Neuronal stem cell (in vitro differentiated cells): ENCODE results near the gene C1QL4. TPM values are rescaled to one million over a fixed set of nuclear protein-coding genes. Genes with fewer than 3 reads are reported as not detected.
A peak's percentile ranks its signal among the peaks of the same experiment; 100 is the strongest.
"Not testable (repeated sequence)": the region's sequence is repeated elsewhere in the genome, so short reads cannot be mapped to it uniquely, and the experiment has no call there.

Source experiments
- DNase-seq: peaks from one replicate; pipeline ENCODE4 v3.0.0-alpha.2; 2013; ENCODE audit warnings: low spot score
- H2AFZ ChIP-seq: one replicate; pipeline ENCODE4 v1.6.1; 2013; ENCODE audit warnings: mild to moderate bottlenecking, low read length, inconsistent platforms
- H2AK5ac ChIP-seq: 2 replicates; pipeline ENCODE4 v1.6.1; 2013; ENCODE audit warnings: low read depth, mild to moderate bottlenecking, inconsistent platforms, low read length, moderate library complexity, mixed read lengths
- H2BK120ac ChIP-seq: 2 replicates; pipeline ENCODE4 v1.6.1; 2013; ENCODE audit warnings: low read depth, mild to moderate bottlenecking, inconsistent platforms, low read length, moderate library complexity, mixed read lengths
- H2BK12ac ChIP-seq: one replicate; pipeline ENCODE4 v1.6.1; 2013; ENCODE audit warnings: low read length, inconsistent platforms
- H2BK15ac ChIP-seq: 2 replicates; pipeline ENCODE4 v1.6.1; 2013; ENCODE audit warnings: mild to moderate bottlenecking, low read length, inconsistent platforms, mixed read lengths
- H2BK5ac ChIP-seq: one replicate; pipeline ENCODE4 v1.6.1; 2013; ENCODE audit warnings: inconsistent platforms, mild to moderate bottlenecking, low read length, moderate library complexity
- H3K14ac ChIP-seq: one replicate; pipeline ENCODE4 v1.6.1; 2013; ENCODE audit warnings: low read length, inconsistent platforms
- H3K18ac ChIP-seq: 2 replicates; pipeline ENCODE4 v1.6.1; 2013; ENCODE audit warnings: low read length, inconsistent platforms
- H3K23ac ChIP-seq: 2 replicates; pipeline ENCODE4 v1.6.1; 2013; ENCODE audit warnings: low read depth, mild to moderate bottlenecking, mixed read lengths, low read length, inconsistent platforms; ENCODE audit not compliant: poor library complexity
- H3K27ac ChIP-seq: replicated peaks from 3 replicates; pipeline ENCODE4 v1.5.1; 2013; ENCODE audit warnings: low read length, inconsistent platforms
- H3K27me3 ChIP-seq, 3 experiments: 2 replicates each; pipeline ENCODE4 v1.6.1; 2013; ENCODE audit warnings: low read length in 3 of 3, mild to moderate bottlenecking in 2 of 3, inconsistent platforms in 1 of 3, low read depth in 1 of 3, mixed read lengths in 1 of 3, moderate library complexity in 1 of 3; ENCODE audit not compliant: control insufficient read depth in 3 of 3, insufficient read depth in 3 of 3
- H3K36me3 ChIP-seq, 2 donors: replicated peaks in 1 of 2; 2 replicates each; pipeline ENCODE4 v1.6.1; 2013; ENCODE audit warnings: low read length in 2 of 2; ENCODE audit not compliant: control insufficient read depth in 2 of 2, insufficient read depth in 2 of 2
- H3K4ac ChIP-seq: 2 replicates; pipeline ENCODE4 v1.6.1; 2013; ENCODE audit warnings: inconsistent platforms, mild to moderate bottlenecking, low read length, moderate library complexity
- H3K4me1 ChIP-seq, 2 donors: 1 replicate in 1 of 2; 2 replicates in 1 of 2; pipeline ENCODE4 v1.6.1; 2013; ENCODE audit warnings: low read length in 2 of 2, low read depth in 1 of 2; ENCODE audit not compliant: control insufficient read depth in 2 of 2, insufficient read depth in 1 of 2
- H3K4me2 ChIP-seq: one replicate; pipeline ENCODE4 v1.6.1; 2013; ENCODE audit warnings: mild to moderate bottlenecking, low read length, inconsistent platforms; ENCODE audit not compliant: insufficient read depth, poor library complexity, severe bottlenecking
- H3K4me3 ChIP-seq, 2 donors: 2 replicates each; pipeline ENCODE4 v1.5.1; 2013; ENCODE audit warnings: low read length in 2 of 2, mild to moderate bottlenecking in 2 of 2, inconsistent platforms in 1 of 2, moderate library complexity in 1 of 2
- H3K79me1 ChIP-seq: one replicate; pipeline ENCODE4 v1.6.1; 2013; ENCODE audit warnings: low read depth, mild to moderate bottlenecking, inconsistent platforms, low read length, moderate library complexity
- H3K9ac ChIP-seq: one replicate; pipeline ENCODE4 v1.6.1; 2013; ENCODE audit warnings: mild to moderate bottlenecking, low read depth, low read length, inconsistent platforms; ENCODE audit not compliant: poor library complexity
- H3K9me3 ChIP-seq, 2 donors: replicated peaks in 1 of 2; 2 replicates each; pipeline versions ENCODE3 to v1.6.1; 2013; ENCODE audit warnings: low read length in 2 of 2, mild to moderate bottlenecking in 2 of 2, inconsistent platforms in 1 of 2, low read depth in 1 of 2, mixed read lengths in 1 of 2, moderate library complexity in 1 of 2; ENCODE audit not compliant: control insufficient read depth in 2 of 2, insufficient read depth in 1 of 2
- H4K8ac ChIP-seq: one replicate; pipeline ENCODE4 v1.6.1; 2013; ENCODE audit warnings: low read depth, mild to moderate bottlenecking, inconsistent platforms, low read length, moderate library complexity
- H4K91ac ChIP-seq: one replicate; pipeline ENCODE4 v1.6.1; 2013; ENCODE audit warnings: low read length, low read depth, mild to moderate bottlenecking, inconsistent platforms; ENCODE audit not compliant: poor library complexity
- WGBS, 2 donors: extraction: QIAGEN DNeasy Blood & Tissue Kit; methylation state at CpG; one replicate each; pipeline ENCODE4 v1.1.7; 2013; ENCODE audit warnings: missing lambda C conversion rate in 2 of 2, mixed read lengths in 1 of 2; ENCODE audit not compliant: insufficient read length in 2 of 2, insufficient replicate concordance in 1 of 2; ENCODE audit errors: extremely low coverage in 2 of 2; 5-methylcytosine and 5-hydroxymethylcytosine counted together
- polyA plus RNA-seq, 2 experiments: library from polyadenylated mRNA; stranded (reverse); fragments of 200-250 nt; gene quantifications; one replicate each; pipeline ENCODE4 v1.2.3, GENCODE V29; 2013

The C1QL4 gene
- polyA plus RNA-seq (2013, experiment 1 of 2), result 0.77 TPM
- polyA plus RNA-seq (2013, experiment 2 of 2), result 0.84 TPM

DNA sequence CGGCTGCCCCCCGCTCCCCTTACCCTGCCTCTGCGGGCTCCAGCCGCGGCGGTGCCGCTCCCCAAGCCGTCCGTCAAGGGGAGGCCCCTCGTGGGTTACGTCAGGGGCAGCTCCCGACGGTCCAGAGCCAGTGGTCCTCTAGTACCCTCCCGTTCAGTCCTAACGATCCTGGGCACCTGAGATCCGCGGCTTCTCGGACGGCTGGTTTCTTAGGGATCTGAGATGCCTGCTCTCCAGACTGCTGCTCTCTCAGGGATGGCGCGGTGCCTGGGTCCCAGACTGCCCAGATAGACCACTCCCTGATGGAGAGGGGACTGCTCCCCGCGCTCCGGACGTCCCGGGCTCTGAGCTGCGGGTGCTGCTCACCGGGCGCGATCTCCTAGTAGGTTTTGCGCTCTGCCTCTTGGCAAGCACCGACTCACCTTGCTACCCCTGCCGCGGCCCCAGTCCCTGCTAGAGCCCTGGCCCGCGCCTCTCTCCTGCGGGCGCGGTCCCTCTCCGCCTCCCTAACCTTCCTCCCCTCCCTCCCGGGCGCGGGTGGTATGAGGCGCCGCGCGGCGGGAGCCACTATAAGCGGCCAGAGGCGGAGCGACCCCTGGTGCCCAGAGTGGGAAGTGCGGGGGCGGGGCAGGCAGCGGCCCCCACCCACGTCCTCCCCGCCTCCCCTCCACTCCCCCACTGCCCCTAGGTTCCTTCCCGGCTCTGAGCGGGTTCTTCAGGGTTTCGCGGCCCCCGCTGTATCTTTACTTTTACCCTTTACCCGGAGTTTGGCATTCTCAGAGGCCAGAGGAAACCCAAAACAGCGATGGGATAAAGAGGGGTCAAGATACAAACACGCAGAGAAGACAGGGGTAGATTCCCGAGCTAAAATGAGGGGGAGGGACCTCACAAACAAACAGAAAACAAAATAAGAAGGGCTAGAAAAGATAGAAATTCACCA is at the start of gene C1QL4:
C1QL4 (minus strand) TSS at position 544 of the 940 bp plus-strand sequence. CDS start 711 bp downstream, outside the sequence.
- Histone ChIP-seq H2AK5ac (peak within 1 kb of the TSS; percentile 57), H3K27ac (no peak within 1 kb of the TSS), H3K4ac (no peak within 1 kb of the TSS), H3K79me1 (no peaks in the 10 kb centered on the region), H4K8ac (peak within 1 kb of the TSS; percentile 79), H3K23ac (peak within 1 kb of the TSS; percentile 86), H3K14ac (no peak within 1 kb of the TSS), H2BK15ac (peak within 1 kb of the TSS; percentile 70), H3K18ac (peak within 1 kb of the TSS; percentile 81), H3K4me2 (peak within 1 kb of the TSS; percentile 76), H2BK120ac (peak within 1 kb of the TSS; percentile 67), H4K91ac (peak within 1 kb of the TSS; percentile 66), H2BK5ac (no peak within 1 kb of the TSS), H2AFZ (peak within 1 kb of the TSS; percentile 97), H3K9me3 (peaks cover 0 to 5% of the 10 kb centered on the region in 2 donors), H2BK12ac (peak within 1 kb of the TSS; percentile 68), H3K9ac (peak within 1 kb of the TSS; percentile 46), H3K4me1 (peaks cover 18 to 43% of the 10 kb centered on the region in 2 donors), H3K27me3 (peaks cover 20 to 89% (median 72%) of the 10 kb centered on the region in 3 experiments), H3K4me3 (peak within 1 kb of the TSS; percentile 37 to 73), H3K36me3 (no peaks in the 10 kb centered on the region)
- no CpG with 5 or more reads among the region's 65 CpGs for WGBS, 2 donors
- peak; percentile 84 for DNase-seq

DNA sequence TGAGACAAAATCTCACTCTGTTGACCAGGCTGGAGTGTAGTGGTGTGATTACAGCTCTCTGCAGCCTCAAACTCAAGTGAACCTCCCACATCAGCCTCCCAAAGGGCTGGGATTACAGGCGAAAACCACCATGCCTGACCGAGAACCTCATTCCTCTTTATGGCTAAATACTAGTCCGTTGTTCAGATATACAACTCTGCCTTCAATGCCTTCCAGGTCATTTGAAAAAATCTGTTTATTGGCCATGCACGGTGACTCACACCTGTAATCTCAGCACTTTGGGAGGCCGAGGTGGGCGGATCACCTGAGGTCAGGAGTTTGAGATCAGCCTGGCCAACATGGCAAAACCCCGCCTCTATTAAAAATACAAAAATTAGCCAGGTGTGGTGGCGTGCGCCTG is 43.2 kb upstream of the C1QL4 start:
- not testable (repeated sequence) for H3K23ac ChIP-seq, H2AFZ ChIP-seq, H3K4me3 ChIP-seq, H3K27ac ChIP-seq, H2BK5ac ChIP-seq, H2BK15ac ChIP-seq, H3K4ac ChIP-seq, H3K36me3 ChIP-seq, H2AK5ac ChIP-seq, H3K79me1 ChIP-seq, H2BK120ac ChIP-seq, H3K9ac ChIP-seq, H3K14ac ChIP-seq, DNase-seq, H3K4me2 ChIP-seq, H3K4me1 ChIP-seq, H3K18ac ChIP-seq, H3K9me3 ChIP-seq, H4K91ac ChIP-seq, H3K27me3 ChIP-seq, H4K8ac ChIP-seq, H2BK12ac ChIP-seq
- no CpG with 5 or more reads among the region's 9 CpGs for WGBS, 2 donors

DNA sequence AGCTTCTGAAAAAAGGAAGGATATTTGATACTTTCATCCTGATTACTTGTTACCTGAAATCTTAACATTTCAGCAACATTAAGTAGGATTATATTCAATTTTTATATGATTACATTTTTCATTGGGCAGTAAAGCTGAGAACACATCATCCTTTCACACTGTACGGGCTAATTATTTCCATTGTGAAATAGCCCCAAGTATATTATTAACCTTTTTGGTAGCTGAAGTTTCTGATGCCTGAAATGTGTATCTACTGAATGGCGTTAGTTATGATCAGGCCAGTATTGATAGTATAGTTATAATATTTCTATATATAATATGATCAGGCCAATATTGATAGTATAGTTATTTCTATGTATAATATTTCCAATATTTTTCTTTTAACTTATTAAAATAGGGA is 40.4 kb upstream of the C1QL4 start:
- H2BK12ac ChIP-seq, result no peak overlapping the region
- no peak overlapping the region for H3K23ac ChIP-seq
- no peak overlapping the region for H2BK5ac ChIP-seq
- H2AK5ac ChIP-seq, result no peak overlapping the region
- H3K36me3 ChIP-seq, result peaks cover 0 to 15% of the 10 kb centered on the region in 2 donors
- no peak overlapping the region for H3K4ac ChIP-seq
- no peak overlapping the region for H3K4me3 ChIP-seq
- H3K4me2 ChIP-seq, result no peak overlapping the region
- H3K9me3 ChIP-seq, result no peaks in the 10 kb centered on the region
- peaks cover 2% of the 10 kb centered on the region for H3K79me1 ChIP-seq
- WGBS, 2 donors, result no CpG with 5 or more reads among the region's 2 CpGs
- no peak overlapping the region for H3K27ac ChIP-seq
- H3K14ac ChIP-seq, result no peak overlapping the region
- no peaks in the 10 kb centered on the region for H3K4me1 ChIP-seq
- H2BK15ac ChIP-seq, result no peak overlapping the region
- no peak overlapping the region for H3K9ac ChIP-seq
- no peak overlapping the region for H3K18ac ChIP-seq
- no peak for DNase-seq
- no peaks in the 10 kb centered on the region for H3K27me3 ChIP-seq
- no peak overlapping the region for H4K8ac ChIP-seq
- no peak overlapping the region for H4K91ac ChIP-seq
- no peak overlapping the region for H2AFZ ChIP-seq
- no peak overlapping the region for H2BK120ac ChIP-seq

DNA sequence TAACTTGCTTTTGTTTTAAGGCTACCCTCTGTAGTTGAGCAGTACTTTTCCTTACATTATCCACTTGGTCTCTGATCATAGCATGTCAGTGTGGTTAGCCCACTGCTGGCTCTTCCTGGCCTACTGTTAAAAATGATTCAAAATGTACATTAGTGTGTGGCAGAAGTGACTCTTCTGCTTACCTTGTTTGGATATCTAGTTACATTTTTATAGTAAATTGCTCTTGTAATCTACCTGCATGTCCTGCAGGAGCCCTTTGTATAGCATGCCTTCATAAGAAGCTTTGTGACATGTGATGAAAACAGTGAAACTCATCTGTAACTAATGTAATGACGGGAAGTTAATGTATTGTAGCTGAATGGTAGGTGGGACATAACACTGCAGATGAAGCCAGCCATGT is 38.4 kb upstream of the C1QL4 start:
- no peak overlapping the region for H3K18ac ChIP-seq
- no peak overlapping the region for H3K4me3 ChIP-seq
- H4K8ac ChIP-seq, result no peak overlapping the region
- H3K14ac ChIP-seq, result no peak overlapping the region
- DNase-seq, result no peak
- no peak overlapping the region for H3K4me2 ChIP-seq
- H3K27ac ChIP-seq, result no peak overlapping the region
- no peak overlapping the region for H2BK5ac ChIP-seq
- H3K9ac ChIP-seq, result no peak overlapping the region
- peaks cover 0 to 28% of the 10 kb centered on the region in 2 donors for H3K36me3 ChIP-seq
- H3K27me3 ChIP-seq, result no peaks in the 10 kb centered on the region
- H2BK12ac ChIP-seq, result no peak overlapping the region
- WGBS, 2 donors, result no CpG with 5 or more reads among the region's 1 CpG
- no peak overlapping the region for H3K4ac ChIP-seq
- no peaks in the 10 kb centered on the region for H3K4me1 ChIP-seq
- no peak overlapping the region for H2AFZ ChIP-seq
- no peak overlapping the region for H4K91ac ChIP-seq
- no peak overlapping the region for H2BK120ac ChIP-seq
- no peak overlapping the region for H2AK5ac ChIP-seq
- peaks cover 4% of the 10 kb centered on the region for H3K79me1 ChIP-seq
- H2BK15ac ChIP-seq, result no peak overlapping the region
- H3K23ac ChIP-seq, result no peak overlapping the region
- no peaks in the 10 kb centered on the region for H3K9me3 ChIP-seq
